Stimulated activated CD4-positive, alpha-beta T cell treated with anti-CD3 and anti-CD28 coated beads, Interleukin-4, amount 100 ng/mL, for 1 hour (primary cell): ENCODE results near the gene DNAJB6.

Experiments used
- DNase-seq: peaks from one replicate; pipeline ENCODE4 v3.0.0-alpha.2; 2020

Gene DNAJB6

DNA sequence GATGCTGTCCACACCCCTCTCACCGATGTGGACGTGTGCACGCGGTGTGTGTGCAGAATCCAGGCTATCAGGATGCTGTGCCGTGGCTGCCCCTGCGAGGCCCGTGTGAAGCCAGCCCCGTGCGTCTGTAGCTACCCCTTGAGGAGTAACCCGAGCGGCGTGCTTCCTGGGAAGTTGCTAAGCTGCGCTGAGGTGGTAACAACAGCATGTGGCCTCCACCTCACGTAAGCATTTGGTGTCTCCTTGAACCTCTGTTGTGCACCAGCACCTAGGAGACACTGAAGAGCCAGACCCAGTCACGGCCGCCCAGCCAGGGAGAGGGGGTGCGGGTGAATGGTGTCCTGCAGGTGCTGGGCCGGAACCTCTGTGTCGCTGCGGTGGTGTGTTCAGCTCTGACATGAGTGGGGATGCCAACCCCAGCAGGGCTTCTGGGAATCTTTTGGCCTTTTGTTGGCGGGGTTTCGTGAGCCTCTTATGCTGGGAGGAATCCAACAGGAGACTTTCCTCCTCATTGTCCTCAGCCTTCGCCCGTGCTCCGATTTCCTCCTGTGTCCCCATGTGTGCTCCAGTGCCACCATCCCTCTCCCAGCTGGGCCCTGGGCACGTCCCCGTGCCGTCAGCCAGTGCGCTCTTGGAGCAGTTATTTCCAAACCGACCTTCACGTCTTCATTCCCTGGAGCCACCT lies 60.4 kb downstream of the DNAJB6 start:
- no peak for DNase-seq

DNA sequence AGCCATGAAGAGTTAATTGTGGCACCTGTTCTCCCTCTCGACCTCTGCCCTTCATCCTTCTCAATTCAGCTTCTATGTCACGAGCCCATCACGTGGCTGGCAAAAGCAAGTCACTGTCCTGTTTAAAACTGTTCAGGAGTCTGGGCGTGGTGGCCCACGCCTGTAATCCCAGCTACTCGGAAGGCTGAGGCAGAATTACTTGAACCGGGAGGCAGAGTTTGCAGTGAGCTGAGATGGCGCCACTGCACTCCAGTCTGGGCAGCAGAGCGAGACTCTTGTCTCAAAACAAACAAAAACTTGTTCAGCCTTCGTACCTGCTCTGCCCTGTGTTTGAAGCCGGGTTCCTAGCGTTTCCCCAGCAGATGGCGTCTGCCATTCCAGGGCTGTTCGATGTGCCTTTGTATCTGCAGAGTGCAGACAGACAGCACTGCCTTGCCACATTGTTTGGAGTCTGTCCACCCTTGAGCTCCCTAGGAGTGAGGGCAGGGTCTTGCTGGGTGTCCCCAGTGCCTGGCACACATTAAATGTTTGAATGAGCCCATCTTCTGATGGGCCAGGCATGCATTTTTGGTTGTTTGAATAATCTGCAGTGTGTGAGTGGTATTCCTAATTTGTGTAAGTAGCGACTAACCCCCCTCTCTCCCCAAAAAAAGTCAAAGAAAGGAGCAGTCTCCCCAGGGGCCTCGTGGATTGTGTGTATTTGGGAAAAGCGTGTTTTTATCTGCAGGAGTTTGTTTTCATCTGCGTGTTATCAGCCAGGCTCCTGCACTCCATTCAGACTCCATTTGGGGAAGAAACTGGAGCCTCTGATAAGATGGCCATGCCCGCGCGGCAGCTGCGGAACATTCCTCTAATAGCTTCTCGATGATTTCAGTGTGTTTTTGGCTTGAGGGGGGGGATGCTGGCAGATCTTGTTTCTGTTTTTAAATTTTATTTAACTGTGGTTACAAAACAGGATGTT lies 61.2 kb downstream of the DNAJB6 start:
- no peak for DNase-seq

DNA sequence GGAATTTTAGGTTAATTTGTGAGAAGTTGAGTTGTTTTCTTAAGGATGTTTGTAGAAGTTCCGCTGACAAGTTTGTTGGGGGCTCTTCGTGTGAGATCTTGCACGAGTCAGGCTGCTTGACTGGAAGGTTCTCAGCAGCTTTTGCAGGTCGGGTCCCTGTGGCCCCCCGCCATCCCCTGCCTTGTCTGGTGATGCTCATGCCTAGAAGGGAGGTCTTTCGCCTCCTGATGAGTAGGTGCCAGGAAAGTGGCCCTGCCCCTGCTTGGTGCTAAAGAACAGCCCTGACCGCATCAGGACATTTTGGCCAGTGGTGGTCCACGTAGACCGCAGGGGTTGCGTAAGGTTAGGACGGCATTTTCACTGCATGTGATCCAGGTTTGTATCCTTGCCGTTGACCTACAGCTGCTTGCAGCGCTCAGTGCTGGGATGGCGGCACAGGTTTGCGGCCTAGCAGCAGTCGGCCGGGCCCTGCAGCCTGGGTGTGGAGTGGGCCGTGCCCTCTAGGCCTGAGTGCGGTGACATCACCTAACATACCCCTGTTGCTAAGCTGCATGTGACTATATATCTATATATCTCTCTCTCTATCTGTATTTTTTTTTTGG lies 62.4 kb downstream of the DNAJB6 start:
- no peak for DNase-seq

DNA sequence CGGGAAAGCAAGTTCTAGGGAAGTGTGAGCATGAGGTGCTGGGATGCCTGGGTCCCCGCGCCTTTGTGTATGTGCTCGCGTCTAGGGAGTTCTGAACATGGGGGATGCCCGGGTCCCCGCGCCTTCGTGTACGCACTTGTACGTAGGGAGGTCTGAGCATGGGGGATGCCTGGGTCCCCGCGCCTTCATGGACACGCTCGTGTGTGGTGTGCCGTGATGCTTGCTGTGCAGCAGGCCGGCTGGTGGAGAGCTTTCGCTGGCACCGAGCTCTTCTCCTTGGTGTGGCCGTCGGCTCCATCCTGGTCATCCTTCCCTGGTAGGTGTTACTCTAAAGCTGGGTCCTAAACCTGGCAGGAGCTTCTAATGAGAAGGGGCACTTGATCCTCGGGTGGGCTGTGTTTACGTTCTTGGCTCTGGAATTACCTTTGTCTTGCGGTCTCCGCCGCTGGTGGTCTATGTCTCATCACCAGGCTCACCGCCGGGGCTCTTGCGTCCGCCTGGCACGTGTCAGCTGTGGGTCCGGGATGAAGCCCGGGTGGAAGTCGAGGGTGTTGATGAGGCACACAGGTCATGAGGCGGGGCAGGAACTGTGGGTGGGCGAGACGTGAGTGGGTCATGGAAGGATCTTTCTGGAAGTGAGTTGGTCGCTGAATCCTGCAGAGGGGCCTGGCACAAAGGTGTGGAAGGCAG lies 63.5 kb downstream of the DNAJB6 start:
- DNase-seq = no peak

DNA sequence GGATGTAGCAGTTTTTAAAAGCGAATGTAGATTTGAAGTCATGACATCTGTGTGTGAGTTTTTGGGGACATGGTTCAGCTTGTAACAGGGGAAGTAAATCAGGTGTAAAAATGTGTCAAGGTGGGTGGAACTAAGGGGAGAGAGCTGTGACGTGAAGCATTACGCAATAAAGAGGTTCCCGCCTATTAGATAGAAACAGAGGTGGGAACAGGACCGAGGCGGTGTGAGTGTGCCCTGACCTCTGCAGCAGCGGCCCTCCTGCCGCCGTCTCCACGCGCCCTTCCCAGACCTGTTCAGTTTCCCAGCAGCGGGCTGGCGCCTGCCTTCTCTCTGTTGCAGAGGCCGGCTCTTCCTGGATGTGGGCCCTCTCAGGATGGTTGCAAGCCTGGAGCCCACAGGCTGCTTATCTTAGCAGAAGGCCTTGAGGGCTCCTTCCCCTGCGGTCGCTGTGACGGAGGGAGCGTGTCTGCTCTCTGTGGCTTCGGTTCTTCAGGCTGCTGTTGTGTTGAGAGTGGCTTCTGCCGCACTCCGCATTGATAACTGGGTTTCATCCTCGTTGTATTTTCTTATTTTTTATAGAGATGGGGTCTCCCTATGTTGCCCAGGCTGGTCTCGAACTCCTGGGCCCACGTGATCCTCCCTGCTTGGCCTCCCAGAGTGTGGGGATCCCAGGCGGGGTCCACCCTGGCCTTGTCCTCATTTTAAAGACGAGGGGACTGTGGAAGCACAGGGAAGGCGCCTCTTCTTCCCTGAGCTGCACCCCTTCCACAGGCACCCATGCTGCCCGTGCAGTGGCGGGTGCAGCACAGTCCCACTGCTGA lies 65.0 kb downstream of the DNAJB6 start:
- DNase-seq = no peak

DNA sequence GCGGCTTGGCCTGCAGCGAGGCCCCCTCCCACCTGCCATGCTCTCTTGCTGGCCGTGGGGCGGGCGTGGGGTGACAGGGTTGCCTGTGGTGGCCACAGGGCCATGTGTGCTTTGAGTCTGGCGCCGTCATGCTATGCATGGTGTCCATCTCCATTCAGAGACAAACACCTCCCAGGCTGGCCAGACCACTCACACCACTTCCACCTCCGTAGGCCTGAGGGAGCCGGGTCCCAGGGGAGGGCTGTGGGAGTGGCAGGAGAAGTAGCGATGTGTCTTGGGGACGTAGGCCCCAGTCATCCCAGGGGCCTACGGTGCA lies 65.5 kb downstream of the DNAJB6 start:
- DNase-seq = no peak

DNA sequence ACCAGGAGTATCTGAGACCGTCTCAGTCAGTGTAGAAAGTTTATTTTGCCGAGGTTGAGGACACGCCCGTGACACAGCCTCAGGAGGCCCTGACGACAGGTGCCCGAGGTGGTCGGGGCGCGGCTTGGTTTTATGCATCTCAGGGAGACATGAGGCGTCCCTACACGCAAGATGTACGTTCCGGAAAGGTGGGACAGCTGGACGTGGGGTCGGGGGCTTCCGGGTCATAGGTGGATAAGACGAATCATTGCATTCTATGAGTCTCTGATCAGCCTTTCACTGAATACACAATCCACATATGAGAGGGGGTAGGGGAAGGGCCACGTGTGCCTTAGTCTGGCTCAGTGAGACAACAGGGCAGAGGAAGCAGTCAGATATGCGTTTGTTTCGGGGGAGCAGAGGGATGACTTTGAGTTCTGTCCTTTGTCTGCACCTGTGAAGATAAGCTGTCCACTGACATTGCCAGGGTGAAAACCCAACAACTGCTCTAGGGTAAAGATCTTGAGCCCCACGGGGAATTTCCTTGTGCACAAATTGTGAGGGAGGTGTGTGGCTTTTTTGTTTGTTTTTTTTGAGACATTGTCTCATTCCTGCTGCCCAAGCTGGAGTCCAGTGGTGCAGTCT lies 66.2 kb downstream of the DNAJB6 start:
- no peak for DNase-seq

DNA sequence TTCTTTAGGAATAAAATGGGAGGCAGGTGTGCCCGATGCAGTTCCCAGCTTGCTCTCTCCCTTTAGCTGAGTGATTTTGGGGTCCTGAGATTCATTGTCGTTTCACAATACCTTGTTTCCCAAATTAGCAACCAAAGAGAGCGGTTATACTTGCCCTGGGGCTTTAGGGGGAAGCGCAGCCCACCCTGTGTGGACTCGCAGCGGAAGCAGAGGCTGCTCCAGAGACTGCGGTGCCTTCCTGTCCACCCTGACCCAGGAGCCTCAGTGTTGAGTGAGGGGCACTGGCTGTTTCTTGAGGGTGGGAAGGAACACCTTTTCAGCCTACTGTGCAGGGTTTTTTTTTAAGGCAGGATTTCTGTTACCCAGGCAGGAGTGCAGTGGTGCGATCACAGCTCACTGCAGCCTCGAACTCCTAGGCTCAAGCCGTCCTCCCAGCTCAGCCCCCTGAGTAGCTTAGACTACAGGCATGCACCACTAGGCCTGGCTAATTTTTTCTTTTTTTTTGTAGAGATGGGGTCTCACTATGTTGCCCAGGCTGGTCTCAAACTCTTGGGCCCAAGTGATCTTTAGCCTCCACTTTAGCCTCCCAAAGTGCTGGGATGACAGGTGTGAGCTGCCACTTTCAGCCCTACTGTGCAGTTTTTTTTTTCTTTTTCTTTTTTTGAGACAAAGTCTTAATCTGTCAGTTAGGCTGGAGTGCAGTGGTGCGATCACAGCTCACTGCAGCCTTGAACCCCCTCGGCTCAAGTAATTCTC lies 67.0 kb downstream of the DNAJB6 start:
- DNase-seq = no peak

DNA sequence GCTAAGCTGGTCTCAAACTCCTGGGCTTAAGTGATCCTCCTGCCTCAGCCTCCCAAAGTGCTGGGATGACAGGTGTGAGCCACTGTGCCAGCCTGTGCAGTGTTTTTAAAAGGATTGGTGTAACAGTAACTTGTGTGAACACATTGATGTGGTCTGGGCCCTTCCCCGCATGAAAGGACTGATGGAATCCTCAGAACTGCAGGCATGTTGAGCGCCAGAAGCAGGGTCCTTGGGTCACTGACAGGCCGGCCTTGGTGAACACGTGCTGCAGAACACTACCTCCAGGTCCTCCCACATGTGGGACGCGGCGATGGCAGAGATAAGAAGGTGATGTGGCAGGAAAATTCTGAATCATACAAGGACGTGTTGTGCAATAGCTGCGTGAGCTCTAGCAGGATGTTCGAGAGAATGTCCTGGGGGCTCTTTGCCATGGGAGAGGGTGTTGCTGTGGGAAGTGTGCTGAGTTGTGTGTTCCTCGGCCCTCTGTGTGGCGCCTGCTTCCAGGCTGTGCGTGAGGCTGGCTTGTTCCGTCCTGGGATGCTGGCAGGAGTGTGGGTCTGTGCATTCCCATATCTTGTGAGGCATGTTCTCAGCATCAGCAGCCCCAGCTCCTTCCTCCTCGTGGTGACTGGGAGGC lies 68.2 kb downstream of the DNAJB6 start:
- DNase-seq = no peak

DNA sequence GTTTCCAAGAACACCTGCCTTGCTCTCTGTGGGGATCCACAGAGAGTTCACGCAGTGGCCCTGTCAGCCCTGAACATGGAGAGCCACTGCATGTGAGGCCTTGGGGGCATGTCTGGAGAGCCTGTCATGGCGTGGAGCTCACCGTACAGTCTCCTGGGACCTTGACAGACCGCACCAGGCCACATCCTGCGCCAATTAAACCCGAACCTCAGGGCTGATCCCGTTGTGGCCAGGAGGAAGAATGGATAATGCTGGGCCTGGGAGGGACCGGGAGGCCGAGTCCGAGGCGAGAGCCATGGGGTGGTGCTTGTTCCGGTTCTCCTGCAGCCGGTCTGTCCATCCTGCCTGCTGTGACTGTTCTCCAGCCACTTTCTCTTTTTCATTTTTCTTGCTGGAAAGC lies 68.7 kb downstream of the DNAJB6 start:
- no peak for DNase-seq

DNA sequence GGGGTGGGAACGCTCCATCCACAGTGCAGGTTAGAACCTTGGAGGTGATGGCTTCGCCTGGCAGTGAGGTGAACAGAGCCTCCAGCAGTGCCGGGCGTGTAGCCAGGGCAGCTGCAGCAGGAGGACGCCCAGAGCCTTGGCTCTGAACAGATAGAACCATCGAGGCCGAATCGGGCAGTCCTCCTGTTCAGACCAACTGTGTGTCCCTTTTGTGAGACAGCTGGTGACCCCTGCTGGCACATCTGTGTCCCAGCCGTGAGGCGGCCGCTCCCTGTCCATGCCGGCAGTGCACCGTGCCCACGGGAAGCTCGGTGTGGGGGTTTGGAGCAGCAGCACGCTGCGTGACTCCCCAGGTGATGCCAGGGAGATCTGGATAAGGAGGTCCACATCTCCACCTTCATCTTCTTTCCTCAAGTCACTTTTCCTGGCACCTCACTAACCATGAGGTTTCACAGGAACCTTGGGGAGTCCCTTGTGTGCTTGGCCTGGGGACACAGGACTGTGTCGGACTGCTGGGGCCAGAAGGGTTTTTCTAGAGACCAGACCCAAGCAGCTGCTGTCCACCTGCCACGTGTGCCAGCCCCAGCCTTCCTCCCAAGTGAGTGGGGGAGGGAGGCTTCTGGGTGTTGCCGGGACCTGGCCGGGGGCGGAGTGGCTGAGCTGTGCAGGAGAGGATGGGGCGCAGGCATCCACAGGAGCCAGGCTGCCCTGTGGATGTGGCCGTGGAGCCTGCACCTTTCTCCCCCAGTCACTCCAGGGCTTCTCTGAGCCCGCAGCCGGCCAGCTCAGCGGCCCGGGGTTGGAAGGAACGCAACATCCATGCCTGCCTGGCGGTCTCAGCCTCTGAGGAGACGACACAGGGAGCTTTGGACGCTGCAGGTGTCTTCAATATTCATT lies 69.4 kb downstream of the DNAJB6 start:
- DNase-seq = no peak

DNA sequence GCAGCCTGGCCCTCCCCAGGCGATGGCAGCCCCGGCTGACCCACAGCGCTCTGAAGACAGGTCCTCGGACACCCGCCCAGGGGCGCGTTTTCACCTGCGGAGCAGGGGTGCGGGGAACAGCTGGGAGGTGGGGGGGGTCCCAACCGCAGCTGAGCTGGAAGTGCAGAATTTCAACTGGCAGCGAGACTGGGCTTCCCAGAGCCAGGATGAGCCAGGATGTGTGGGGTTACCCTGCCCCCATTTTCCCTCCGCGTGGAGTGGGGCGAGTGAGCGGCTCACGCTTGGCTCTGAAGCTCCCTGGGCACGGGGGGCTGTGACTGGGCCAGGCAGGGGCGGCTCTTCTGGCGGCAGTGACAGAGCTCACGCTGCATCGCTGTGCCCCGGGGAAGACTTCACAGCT lies 70.2 kb downstream of the DNAJB6 start:
- no peak for DNase-seq

DNA sequence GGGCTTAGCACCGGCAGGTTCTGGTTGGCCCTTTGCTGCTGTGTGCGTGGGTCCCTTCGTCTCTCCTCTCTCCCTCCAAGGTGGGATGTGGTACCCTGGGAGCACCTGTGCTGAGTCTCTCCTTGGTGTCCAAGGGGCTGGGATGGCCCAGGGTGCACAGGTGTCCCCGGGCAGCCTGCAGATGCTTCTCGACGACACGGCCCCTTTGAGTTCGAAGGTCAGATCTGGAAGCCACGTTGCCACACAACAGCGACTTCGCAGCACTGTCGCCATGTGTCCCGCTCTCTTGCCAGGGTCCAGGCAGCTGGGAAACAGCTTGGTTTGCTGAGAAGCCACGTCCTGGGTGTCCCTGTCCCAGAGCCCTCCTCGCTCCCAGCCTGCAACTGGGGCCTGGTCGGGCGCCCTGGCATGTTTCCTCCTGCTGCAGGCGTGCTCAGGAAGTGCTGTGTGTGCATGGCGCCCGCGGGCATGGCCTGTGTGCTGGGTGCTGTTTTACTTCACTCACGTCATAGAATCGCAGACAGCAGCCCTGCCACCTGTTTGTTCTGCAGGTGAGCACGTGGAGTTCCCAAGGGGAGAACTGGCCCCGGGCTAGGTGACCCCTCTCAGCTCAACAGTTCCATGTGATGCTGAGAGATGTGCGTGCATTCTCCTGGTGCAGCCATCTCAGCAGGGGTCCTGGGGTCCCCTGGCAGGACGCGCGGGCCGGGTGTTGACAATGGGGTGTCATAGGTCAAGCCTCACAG lies 70.9 kb downstream of the DNAJB6 start:
- no peak for DNase-seq

DNA sequence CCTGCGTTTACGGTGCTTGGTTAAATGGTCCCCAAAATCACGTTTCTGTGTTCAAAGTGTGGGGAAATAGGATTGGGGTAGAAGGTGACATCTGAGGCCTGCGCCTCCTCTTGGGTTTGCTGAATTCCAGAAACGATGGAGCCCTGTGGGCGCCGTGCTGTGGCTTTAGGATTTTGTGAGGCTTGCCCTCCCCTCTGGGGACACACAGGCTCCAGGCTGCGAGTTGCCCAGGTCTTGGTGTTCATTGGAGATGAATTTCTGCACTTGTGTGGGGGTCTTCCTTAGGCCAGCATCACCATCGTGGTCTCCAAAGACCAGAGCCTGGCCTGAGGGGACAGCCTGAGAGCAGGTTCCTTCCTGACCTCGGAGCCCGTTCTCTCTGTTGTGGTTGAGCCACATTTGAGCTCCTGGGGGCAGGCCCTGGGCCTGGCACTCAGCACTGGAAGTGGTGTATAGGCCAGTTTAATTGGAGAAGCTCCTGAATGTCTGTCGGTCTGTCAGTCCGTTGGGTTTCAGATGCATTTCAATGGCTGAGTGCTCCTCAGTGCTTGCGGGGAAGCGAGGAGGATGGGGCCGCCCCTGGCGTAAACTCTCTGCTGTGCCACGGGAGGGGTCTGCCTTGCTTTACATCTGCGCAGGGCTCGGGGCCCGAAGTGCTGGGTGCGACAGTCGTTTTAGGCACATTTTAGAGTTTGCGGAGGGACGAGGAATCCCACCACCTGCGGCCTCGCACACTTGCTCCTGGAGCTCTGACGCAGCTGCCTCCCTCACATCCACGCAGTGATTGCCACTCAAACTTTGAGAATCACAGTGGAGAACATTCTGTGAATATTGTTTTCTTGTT lies 71.7 kb downstream of the DNAJB6 start:
- no peak for DNase-seq

DNA sequence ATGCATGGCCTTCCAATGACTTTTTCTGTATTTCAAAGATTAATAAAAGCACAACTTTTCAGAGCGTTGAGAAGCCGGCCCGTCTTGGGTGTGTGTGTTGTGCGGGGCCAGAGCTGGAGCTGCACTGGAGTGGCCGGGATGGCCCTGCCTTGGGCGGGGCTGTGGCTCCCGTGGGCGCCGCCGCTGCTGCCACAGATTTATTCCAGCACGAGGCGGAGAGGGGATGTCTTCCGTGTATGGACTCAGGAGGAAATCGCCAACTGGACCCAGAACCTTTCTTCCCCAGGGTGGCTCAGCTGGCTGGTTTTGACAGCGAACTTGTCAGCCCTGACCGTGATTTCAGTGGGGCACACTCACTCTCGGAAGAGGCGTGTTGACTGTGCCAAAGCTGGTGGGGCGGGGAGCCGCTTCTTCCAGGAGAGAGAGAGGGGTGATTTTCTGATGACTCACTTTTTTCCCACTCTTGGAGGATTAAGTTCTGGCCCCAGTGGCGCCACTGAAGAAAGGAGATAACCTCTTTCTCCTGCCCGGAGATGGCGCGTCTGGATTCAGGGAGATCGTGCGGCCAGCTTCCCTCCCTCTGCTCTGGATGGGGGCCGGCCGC lies 72.4 kb downstream of the DNAJB6 start:
- no peak for DNase-seq

DNA sequence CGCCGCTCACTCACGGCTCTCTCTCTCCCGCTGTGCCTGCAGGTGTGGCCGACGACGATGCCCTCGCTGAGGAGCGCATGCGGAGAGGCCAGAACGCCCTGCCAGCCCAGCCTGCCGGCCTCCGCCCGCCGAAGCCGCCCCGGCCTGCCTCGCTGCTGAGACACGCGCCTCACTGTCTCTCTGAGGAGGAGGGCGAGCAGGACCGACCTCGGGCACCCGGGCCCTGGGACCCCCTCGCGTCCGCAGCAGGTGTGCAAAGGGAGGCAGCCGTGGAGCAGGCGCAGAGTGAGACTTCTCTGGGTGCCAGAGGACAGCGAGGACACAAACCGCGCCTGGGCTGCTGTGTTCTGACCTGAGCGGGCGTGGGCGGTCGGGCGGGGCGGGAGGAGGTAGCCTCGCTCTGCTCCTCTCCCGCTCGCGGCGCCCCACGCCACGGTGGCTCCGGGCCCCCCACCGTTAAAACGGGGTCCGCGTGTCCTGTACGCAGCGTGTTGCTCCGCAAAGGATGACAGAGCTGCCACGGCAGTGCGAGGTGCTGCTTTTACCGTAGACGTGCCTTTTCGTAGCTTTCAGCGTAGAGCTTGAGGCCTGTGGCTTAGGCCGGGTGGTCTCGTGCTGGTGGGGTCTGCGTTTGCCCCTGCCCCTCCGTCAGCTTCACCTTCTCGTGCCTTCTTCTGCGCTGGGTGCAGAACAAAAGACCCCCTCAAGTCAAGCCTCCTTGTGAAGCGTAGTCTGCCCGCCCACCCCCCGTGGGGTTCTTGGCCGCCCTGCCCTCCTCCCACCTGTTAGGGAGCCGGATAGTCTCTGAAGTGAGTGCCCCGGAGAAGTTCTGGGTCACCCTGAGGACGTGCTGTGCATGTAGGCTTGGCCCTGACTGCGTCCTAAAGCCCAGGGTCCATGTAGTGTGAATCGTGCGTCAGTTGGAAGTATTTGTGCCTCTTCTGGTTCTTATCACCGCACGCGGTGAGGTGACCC lies 73.2 kb downstream of the DNAJB6 start:
- no peak for DNase-seq
